ENCODE results near the gene DLG2.

Gene DLG2

GRCh38 chr11:84901991-84902390 lies 725.2 kb downstream of the DLG2 start:
- Histone ChIP-seq H3K4me3 (ENCODE audit: insufficient read depth, low read depth, low read length, poor library complexity, severe bottlenecking) (no peak overlapping the region), H3K9me3 (ENCODE audit: control insufficient read depth, low read length) (no peaks in the 10 kb centered on the region), H3K36me3 (ENCODE audit: control insufficient read depth, insufficient read depth, low read length) (no peaks in the 10 kb centered on the region), H3K4me1 (ENCODE audit: control insufficient read depth, insufficient read depth, low read length, poor library complexity, severe bottlenecking) (no peaks in the 10 kb centered on the region), H3K27ac (ENCODE audit: insufficient read depth, low read length, poor library complexity, severe bottlenecking) (no peak overlapping the region), H3K27me3 (replicated peaks; ENCODE audit: control insufficient read depth, insufficient read depth, low read length, poor library complexity, severe bottlenecking) (no peaks in the 10 kb centered on the region)
- no peak for DNase-seq

GRCh38 chr11:84899740-84900139 lies 727.4 kb downstream of the DLG2 start:
- DNase-seq: no peak
- Histone ChIP-seq H3K36me3 (ENCODE audit: control insufficient read depth, insufficient read depth, low read length) (no peaks in the 10 kb centered on the region), H3K27me3 (replicated peaks; ENCODE audit: control insufficient read depth, insufficient read depth, low read length, poor library complexity, severe bottlenecking) (no peaks in the 10 kb centered on the region), H3K27ac (ENCODE audit: insufficient read depth, low read length, poor library complexity, severe bottlenecking) (no peak overlapping the region), H3K9me3 (ENCODE audit: control insufficient read depth, low read length) (no peaks in the 10 kb centered on the region), H3K4me3 (ENCODE audit: insufficient read depth, low read depth, low read length, poor library complexity, severe bottlenecking) (no peak overlapping the region), H3K4me1 (ENCODE audit: control insufficient read depth, insufficient read depth, low read length, poor library complexity, severe bottlenecking) (no peaks in the 10 kb centered on the region)

- Histone ChIP-seq H3K4me1 (ENCODE audit: control insufficient read depth, insufficient read depth, low read length, poor library complexity, severe bottlenecking) (no peaks in the 10 kb centered on the region), H3K36me3 (ENCODE audit: control insufficient read depth, insufficient read depth, low read length) (no peaks in the 10 kb centered on the region), H3K27ac (ENCODE audit: insufficient read depth, low read length, poor library complexity, severe bottlenecking) (no peak overlapping the region), H3K4me3 (ENCODE audit: insufficient read depth, low read depth, low read length, poor library complexity, severe bottlenecking) (no peak overlapping the region), H3K27me3 (replicated peaks; ENCODE audit: control insufficient read depth, insufficient read depth, low read length, poor library complexity, severe bottlenecking) (no peaks in the 10 kb centered on the region), H3K9me3 (ENCODE audit: control insufficient read depth, low read length) (no peaks in the 10 kb centered on the region)
- DNase-seq: no peak
Observed at GRCh38 chr11:84899134-84899533, 728.0 kb downstream of the DLG2 start.

GRCh38 chr11:84894666-84895065 lies 732.5 kb downstream of the DLG2 start:
- Histone ChIP-seq H3K27ac (ENCODE audit: insufficient read depth, low read length, poor library complexity, severe bottlenecking) (no peak overlapping the region), H3K4me3 (ENCODE audit: insufficient read depth, low read depth, low read length, poor library complexity, severe bottlenecking) (no peak overlapping the region), H3K36me3 (ENCODE audit: control insufficient read depth, insufficient read depth, low read length) (no peaks in the 10 kb centered on the region), H3K9me3 (ENCODE audit: control insufficient read depth, low read length) (no peaks in the 10 kb centered on the region), H3K4me1 (ENCODE audit: control insufficient read depth, insufficient read depth, low read length, poor library complexity, severe bottlenecking) (no peaks in the 10 kb centered on the region), H3K27me3 (replicated peaks; ENCODE audit: control insufficient read depth, insufficient read depth, low read length, poor library complexity, severe bottlenecking) (no peaks in the 10 kb centered on the region)
- no peak for DNase-seq

GRCh38 chr11:84890676-84891075 lies 736.5 kb downstream of the DLG2 start:
- no peaks in the 10 kb centered on the region for H3K36me3 ChIP-seq (ENCODE audit: control insufficient read depth, insufficient read depth, low read length)
- no peaks in the 10 kb centered on the region for H3K9me3 ChIP-seq (ENCODE audit: control insufficient read depth, low read length)
- DNase-seq: no peak
- no peak overlapping the region for H3K4me3 ChIP-seq (ENCODE audit: insufficient read depth, low read depth, low read length, poor library complexity, severe bottlenecking)
- no peaks in the 10 kb centered on the region for H3K27me3 ChIP-seq (replicated peaks; ENCODE audit: control insufficient read depth, insufficient read depth, low read length, poor library complexity, severe bottlenecking)
- no peak overlapping the region for H3K27ac ChIP-seq (ENCODE audit: insufficient read depth, low read length, poor library complexity, severe bottlenecking)
- H3K4me1 ChIP-seq (ENCODE audit: control insufficient read depth, insufficient read depth, low read length, poor library complexity, severe bottlenecking): no peaks in the 10 kb centered on the region

- no peak overlapping the region for H3K27ac ChIP-seq (ENCODE audit: insufficient read depth, low read length, poor library complexity, severe bottlenecking)
- DNase-seq: no peak
- peaks cover 4% of the 10 kb centered on the region for H3K9me3 ChIP-seq (ENCODE audit: control insufficient read depth, low read length)
- H3K4me3 ChIP-seq (ENCODE audit: insufficient read depth, low read depth, low read length, poor library complexity, severe bottlenecking): no peak overlapping the region
- no peaks in the 10 kb centered on the region for H3K27me3 ChIP-seq (replicated peaks; ENCODE audit: control insufficient read depth, insufficient read depth, low read length, poor library complexity, severe bottlenecking)
- no peaks in the 10 kb centered on the region for H3K4me1 ChIP-seq (ENCODE audit: control insufficient read depth, insufficient read depth, low read length, poor library complexity, severe bottlenecking)
- no peaks in the 10 kb centered on the region for H3K36me3 ChIP-seq (ENCODE audit: control insufficient read depth, insufficient read depth, low read length)
Observed at GRCh38 chr11:84889556-84889955, 737.6 kb downstream of the DLG2 start.

GRCh38 chr11:84887055-84887629 lies 740.0 kb downstream of the DLG2 start:
- no peak overlapping the region for H3K27ac ChIP-seq (ENCODE audit: insufficient read depth, low read length, poor library complexity, severe bottlenecking)
- DNase-seq: no peak

GRCh38 chr11:84886344-84886743 lies 740.8 kb downstream of the DLG2 start:
- no peak for DNase-seq
- H3K36me3 ChIP-seq (ENCODE audit: control insufficient read depth, insufficient read depth, low read length): no peaks in the 10 kb centered on the region
- H3K4me3 ChIP-seq (ENCODE audit: insufficient read depth, low read depth, low read length, poor library complexity, severe bottlenecking): no peak overlapping the region
- no peaks in the 10 kb centered on the region for H3K4me1 ChIP-seq (ENCODE audit: control insufficient read depth, insufficient read depth, low read length, poor library complexity, severe bottlenecking)
- no peak overlapping the region for H3K27ac ChIP-seq (ENCODE audit: insufficient read depth, low read length, poor library complexity, severe bottlenecking)
- H3K9me3 ChIP-seq (ENCODE audit: control insufficient read depth, low read length): peaks cover 4% of the 10 kb centered on the region
- no peaks in the 10 kb centered on the region for H3K27me3 ChIP-seq (replicated peaks; ENCODE audit: control insufficient read depth, insufficient read depth, low read length, poor library complexity, severe bottlenecking)

More at GRCh38 chr11:84887055-84887629, 740.0 kb downstream of the DLG2 start:
- H3K4me1 ChIP-seq (ENCODE audit: control insufficient read depth, insufficient read depth, low read length, poor library complexity, severe bottlenecking): no peaks in the 10 kb centered on the region
- no peaks in the 10 kb centered on the region for H3K27me3 ChIP-seq (replicated peaks; ENCODE audit: control insufficient read depth, insufficient read depth, low read length, poor library complexity, severe bottlenecking)
- H3K4me3 ChIP-seq (ENCODE audit: insufficient read depth, low read depth, low read length, poor library complexity, severe bottlenecking): no peak overlapping the region
- peaks cover 4% of the 10 kb centered on the region for H3K9me3 ChIP-seq (ENCODE audit: control insufficient read depth, low read length)
- no peaks in the 10 kb centered on the region for H3K36me3 ChIP-seq (ENCODE audit: control insufficient read depth, insufficient read depth, low read length)

GRCh38 chr11:84884836-84885235 lies 742.3 kb downstream of the DLG2 start:
- peaks cover 4% of the 10 kb centered on the region for H3K9me3 ChIP-seq (ENCODE audit: control insufficient read depth, low read length)
- no peak for DNase-seq
- no peaks in the 10 kb centered on the region for H3K4me1 ChIP-seq (ENCODE audit: control insufficient read depth, insufficient read depth, low read length, poor library complexity, severe bottlenecking)
- H3K27me3 ChIP-seq (replicated peaks; ENCODE audit: control insufficient read depth, insufficient read depth, low read length, poor library complexity, severe bottlenecking): no peaks in the 10 kb centered on the region
- no peaks in the 10 kb centered on the region for H3K36me3 ChIP-seq (ENCODE audit: control insufficient read depth, insufficient read depth, low read length)
- H3K27ac ChIP-seq (ENCODE audit: insufficient read depth, low read length, poor library complexity, severe bottlenecking): no peak overlapping the region
- no peak overlapping the region for H3K4me3 ChIP-seq (ENCODE audit: insufficient read depth, low read depth, low read length, poor library complexity, severe bottlenecking)

GRCh38 chr11:84882056-84882455 lies 745.1 kb downstream of the DLG2 start:
- H3K4me3 ChIP-seq (ENCODE audit: insufficient read depth, low read depth, low read length, poor library complexity, severe bottlenecking): no peak overlapping the region
- H3K27ac ChIP-seq (ENCODE audit: insufficient read depth, low read length, poor library complexity, severe bottlenecking): no peak overlapping the region
- H3K4me1 ChIP-seq (ENCODE audit: control insufficient read depth, insufficient read depth, low read length, poor library complexity, severe bottlenecking): no peaks in the 10 kb centered on the region
- peaks cover 4% of the 10 kb centered on the region for H3K9me3 ChIP-seq (ENCODE audit: control insufficient read depth, low read length)
- DNase-seq: no peak
- no peaks in the 10 kb centered on the region for H3K36me3 ChIP-seq (ENCODE audit: control insufficient read depth, insufficient read depth, low read length)
- no peaks in the 10 kb centered on the region for H3K27me3 ChIP-seq (replicated peaks; ENCODE audit: control insufficient read depth, insufficient read depth, low read length, poor library complexity, severe bottlenecking)

Measured in effector memory CD4-positive, alpha-beta T cell (primary cell).